HG02943 (cell line): Measurements from ENCODE around the gene ZNF394.
"Not testable (repeated sequence)": the region's sequence is repeated elsewhere in the genome, so short reads cannot be mapped to it uniquely, and the experiment has no call there.

ENCODE experiments used
- ATAC-seq: cut with Tn5 transposase; IDR thresholded peaks from one replicate; pipeline ENCODE4 v1.9.1; 2021; ENCODE audit warnings: mild to moderate bottlenecking, low read depth, moderate library complexity; ENCODE audit not compliant: unreplicated experiment

The ZNF394 gene

DNA sequence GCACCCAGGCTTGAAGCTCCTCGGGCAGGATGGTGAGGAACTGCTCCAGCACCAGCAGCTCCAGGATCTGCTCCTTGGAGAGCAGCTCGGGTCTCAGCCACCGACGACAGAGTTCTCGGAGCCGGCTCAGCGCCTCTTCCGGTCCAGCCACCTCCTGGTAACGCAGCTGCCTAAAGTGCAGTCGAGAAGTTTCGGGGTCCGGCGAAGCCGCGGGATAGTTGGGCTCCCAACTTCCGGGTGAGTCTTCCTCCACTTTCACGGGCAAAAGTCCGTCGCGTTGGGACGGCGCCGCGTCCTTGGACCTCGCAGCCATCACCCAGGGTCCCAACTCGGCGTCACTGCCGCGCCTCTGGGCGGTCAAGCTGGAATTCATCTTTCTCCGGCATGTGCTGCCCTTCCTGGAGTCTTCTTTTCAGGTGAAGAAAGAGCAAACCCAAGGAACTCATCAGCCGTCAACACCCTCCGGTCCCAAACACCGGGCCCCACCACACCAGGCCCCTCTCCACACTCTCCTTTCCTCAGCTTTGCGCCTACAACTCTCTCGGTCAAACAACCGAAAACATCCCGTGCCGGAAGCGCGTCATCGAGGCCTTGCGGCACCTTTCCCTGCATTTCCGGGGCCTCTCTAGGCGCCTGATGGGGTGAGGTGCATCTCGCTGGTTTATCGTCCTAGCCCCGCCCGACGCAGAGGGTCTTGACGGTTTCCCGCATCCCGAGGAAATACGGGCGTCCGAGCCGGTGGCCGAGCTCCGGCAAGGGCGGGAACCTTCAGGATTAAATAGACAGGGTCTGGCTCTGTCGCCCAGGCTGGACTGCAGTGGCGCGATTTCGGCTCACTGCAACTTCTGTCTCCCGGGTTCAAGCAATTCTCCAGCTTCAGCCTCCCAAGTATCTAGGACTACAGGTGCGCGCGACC is at the start of gene ZNF394:
ZNF394 (minus strand) TSS at position 561 of the 916 bp plus-strand sequence; CDS start at position 373, 188 bp downstream.
- peak; percentile 46 for ATAC-seq

DNA sequence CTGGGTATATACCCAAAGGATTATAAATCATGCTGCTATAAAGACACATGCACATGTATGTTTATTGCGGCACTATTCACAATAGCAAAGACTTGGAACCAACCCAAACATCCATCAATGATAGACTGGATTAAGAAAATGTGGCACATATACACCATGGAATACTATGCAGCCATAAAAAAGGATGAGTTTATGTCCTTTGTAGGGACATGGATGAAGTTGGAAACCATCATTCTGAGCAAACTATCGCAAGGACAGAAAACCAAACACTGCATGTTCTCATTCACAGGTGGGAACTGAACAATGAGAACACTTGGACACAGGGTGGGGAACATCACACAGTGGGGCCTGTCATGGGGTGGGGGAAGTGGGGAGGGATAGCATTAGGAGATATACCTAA is 49.5 kb upstream of the ZNF394 start:
- not testable (repeated sequence) for ATAC-seq

DNA sequence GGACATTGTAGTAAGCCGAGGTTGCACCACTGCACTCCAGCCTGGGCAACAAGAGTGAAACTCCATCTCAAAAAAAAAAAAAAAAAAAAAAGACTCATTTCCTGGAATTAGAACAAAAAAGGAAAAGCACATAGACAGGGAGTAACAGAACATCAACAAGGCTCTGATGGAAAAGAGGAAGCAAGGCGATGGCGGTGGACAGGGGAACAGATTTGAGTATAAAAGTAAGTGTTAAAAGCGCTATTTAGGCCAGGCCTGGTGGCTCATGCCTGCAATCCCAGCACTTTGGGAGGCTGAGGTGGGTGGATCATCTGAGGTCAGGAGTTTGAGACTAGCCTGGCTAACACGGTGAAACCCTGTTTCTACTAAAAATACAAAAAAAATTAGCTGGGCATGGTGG is 45.2 kb upstream of the ZNF394 start:
- not testable (repeated sequence) for ATAC-seq

DNA sequence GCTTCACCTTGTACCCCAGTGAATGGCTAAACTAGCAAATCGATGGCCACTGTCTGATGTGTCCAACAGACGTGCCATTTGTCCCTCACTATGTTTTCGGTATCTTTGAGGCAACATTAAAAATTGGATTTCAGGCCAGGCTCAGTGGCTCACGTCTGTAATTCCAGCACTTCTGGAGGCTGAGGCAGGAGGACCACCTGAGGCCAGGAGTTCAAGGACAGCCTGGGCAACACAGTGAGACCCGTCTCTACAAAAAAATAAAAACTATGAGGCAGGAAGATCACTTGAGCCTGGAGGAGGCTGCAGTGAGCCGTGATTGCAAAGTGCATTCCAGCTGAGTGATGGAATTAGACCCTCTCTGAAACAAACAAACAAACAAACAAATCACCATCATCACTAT is 43.8 kb upstream of the ZNF394 start:
- no peak for ATAC-seq

DNA sequence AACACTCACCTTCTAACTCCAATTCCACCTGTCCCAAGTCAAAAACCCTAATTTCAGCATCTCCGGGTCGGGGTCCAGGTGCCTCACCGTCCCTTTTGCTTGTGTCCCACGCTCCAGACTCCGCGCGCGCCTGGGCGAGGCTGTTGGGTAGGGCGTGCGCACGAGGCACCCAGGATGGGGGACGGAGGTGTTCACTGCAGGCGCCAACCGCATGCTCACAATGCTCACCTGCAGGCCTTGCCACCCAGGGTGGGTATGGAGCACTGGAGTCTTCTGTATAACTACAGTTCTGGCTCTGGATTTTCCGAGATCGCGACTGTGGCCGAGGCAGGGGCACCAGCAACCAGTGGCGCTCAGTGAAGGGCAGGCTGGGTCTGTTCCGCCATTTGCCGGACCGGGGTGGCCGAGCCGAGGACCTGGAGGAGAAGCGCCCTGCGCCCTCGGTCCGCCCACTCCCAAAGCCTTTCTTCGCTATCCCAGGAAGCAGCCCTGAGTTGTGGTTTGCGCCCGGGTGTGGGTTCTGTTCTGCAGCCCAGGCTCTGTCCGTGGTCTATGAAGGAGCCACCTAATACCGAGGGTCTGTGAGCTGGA is 43.1 kb upstream of the ZNF394 start:
- no peak for ATAC-seq

DNA sequence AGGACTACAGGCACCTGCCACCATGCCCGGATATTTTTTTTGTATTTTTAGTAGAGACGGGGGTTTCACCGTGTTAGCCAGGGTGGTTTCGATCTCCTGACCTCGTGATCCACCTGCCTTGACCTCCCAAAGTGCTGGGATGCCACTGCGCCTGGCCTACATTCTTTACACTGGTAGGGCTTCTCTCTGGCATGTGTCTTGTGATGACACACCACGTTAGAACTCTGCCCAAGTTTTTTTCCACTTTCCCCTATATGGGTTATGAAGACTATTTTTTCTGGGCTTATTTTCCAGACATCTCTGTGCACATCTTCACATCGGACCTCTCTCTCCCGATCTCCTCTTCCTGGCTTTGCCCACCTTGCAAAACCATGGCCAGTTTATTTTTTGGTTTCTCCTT is 41.1 kb upstream of the ZNF394 start:
- ATAC-seq = no peak

DNA sequence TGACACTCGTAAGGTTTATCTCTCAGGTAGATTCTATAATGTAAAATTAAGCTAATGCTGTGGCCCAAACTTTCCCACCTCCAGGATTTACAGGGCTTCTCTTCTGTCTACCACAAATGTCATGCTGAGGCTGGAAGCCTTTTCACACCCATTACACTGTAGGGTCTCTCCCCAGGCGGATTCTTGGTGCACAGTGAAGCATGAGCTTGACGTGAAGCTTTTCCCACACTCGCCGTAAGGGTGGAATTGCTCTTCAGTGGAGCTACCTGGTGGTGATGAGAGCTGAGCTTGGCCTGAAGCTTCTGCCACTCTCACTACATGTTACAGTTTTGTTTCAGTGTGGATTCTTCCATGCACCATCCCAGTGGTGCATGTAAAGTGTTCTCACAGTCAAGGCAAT is 40.5 kb upstream of the ZNF394 start:
- ATAC-seq = no peak

DNA sequence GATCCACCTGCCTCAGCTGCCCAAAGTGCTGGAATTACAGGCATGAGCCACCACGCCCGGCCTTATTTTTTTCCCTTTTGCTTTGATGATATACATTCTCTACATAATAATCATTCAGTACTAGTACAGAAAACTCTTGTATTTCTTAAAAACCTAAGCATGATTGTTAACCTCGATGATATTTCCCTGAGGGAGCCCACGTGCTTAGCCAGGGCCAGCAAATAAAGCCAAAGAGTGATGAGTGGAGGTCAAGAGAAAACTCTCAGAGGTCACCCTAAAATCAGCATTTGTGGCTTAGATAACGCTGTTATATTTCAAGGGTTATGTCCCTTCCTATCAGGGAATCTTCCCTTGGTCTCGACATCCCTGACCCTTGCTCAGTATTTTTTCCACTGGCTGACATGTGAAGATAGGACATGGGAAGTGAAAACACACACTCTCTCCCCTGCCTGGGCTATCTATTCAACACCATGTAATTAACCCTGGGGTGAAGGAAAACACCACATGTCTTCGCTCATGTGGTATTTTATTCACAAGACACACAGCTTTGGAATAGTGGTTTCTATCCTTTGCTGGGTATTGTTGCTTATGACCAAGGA is 39.2 kb upstream of the ZNF394 start:
- ATAC-seq = no peak

DNA sequence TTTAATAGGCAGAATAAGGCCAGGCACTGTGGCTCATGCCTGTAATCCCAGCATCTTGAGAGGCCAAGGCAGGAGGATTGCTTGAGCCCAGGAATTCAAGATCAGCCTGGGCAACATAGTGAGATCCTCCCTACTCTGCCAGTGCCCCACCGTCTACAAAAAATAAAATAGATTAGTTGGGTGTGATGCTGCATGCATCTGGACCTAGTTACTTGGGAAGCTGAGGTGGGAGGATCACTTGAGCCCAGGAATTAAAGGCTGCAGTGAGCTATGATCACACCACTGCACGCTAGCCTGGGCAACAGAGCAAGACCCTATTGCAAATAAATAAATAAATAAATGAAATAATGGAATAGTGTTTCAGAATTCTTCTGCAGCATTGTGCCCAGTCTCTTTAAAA is 35.6 kb upstream of the ZNF394 start:
- ATAC-seq = no peak

DNA sequence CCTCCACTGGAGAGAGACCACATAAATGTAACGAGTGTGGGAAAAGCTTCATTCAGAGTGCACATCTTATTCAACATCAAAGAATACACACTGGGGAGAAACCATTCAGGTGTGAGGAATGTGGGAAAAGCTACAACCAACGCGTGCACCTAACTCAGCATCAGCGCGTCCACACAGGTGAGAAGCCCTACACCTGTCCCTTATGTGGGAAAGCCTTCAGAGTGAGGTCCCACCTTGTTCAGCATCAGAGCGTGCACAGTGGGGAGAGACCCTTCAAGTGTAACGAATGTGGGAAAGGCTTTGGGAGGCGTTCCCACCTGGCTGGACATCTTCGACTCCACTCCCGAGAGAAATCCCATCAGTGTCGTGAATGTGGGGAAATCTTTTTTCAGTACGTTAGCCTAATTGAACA is 31.3 kb upstream of the ZNF394 start:
- no peak for ATAC-seq

DNA sequence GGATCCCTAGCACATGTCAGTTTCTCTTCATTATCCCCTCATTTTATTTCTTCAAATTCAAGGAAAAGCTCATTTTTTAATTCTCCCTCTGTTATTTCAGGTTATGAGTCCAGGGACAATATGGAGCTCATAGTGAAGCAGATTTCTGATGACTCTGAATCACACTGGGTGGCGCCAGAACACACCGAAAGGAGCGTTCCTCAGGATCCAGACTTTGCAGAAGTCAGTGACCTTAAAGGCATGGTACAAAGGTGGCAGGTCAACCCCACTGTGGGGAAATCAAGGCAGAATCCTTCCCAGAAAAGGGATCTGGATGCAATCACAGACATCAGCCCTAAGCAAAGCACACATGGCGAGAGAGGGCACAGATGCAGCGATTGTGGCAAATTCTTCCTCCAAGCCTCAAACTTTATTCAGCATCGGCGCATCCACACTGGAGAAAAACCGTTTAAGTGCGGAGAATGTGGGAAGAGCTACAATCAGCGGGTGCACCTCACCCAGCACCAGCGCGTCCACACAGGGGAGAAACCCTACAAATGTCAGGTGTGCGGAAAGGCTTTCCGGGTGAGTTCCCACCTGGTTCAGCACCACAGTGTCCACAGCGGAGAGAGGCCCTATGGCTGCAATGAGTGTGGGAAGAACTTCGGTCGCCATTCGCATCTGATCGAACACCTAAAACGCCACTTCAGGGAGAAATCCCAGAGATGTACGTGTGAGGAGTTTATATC is 25.8 kb upstream of the ZNF394 start:
- no peak for ATAC-seq

DNA sequence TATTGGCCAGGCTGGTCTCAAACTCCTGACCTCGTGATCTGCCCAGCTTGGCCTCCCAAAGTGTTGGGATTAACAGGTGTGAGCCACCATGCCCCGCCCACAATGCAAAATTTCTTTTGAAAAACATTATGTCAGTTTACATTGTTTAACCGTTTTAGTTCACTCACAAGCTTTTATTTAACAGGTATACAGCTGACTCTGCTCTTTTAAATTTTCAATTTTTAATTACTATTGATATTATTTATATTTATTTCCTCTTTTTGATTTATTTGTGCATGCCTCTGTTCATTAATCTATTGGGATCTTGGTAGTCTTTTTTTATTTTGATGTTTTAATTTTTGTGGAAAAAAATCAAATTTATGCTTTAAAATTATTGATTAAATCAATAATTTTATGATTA is 21.3 kb upstream of the ZNF394 start:
- ATAC-seq = no peak

DNA sequence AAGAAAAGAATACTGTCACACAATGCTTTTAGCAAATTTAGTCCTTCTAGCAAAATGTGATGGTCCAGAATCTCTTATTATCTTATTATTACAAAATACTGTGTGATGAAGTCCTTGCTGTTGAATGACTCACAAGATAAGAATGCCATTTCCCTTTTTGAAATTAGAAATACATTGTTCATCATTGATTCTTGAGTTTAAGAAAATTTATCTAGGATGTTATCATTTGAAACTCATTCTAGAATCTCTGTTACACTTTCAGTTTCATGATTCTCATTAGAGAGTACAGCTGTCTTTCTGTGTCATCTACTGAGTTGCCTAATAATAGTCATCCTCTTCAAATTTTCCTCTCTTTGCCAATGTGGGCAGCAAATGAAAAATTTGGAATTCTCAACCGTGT is 14.0 kb upstream of the ZNF394 start:
- no peak for ATAC-seq

DNA sequence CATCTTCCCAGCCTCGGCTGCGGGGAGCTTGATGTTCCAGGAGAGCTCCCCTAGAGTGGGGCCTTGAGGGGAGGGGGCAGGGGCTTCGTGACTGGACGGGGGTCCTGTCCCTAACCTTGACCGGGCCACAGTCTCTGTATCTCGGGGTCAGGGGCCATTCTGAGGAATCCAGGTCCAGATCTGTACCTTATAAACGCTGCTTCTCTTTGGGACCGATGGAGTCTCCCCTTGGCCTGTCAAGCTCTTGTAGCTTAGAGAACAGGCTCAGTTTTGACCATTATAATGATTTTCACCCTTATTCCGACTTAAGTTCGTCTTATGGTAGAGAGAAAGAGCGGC is 5.2 kb upstream of the ZNF394 start:
- peak; percentile 13 for ATAC-seq

DNA sequence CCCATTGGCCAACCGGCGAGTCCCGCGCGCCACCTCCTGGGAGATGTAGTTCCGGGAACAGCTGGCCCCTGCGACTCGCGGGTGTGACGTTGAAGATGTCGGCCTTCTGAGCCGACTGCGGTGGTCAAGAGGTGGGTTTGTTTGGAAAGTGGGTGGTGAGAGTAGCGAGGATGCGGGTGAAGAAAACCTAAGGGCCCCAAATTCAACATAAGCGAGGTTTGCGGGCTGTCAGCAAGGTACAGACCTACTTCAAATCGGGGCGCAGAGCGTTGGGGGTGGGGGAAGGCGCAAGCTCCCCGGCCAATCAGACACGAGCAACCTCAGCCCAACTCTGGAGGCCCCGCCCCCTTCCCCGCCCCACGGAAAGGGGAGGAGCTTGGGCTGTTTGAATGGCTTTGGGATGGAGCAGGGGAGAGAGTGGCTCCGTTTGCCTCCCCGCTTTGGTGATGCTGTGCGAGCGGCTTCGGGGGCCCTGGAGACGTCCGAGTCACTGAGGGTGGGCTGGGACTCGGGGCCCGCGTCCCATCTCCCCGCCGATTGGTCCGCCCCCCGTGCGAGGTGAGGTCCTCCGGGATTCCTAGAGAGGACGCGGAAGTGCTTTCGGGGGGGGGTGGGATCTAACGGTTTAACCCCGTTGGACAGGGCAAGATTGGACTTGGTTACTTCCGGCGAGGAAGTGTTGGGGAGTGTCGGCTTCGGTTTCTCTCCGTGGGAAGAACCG is 4.7 kb upstream of the ZNF394 start, which contains the start of gene ZKSCAN5:
ZKSCAN5 (plus strand) TSS at position 60 of the 721 bp plus-strand sequence. CDS start 1,383 bp downstream, outside the sequence.
- ATAC-seq = peak; percentile 73

DNA sequence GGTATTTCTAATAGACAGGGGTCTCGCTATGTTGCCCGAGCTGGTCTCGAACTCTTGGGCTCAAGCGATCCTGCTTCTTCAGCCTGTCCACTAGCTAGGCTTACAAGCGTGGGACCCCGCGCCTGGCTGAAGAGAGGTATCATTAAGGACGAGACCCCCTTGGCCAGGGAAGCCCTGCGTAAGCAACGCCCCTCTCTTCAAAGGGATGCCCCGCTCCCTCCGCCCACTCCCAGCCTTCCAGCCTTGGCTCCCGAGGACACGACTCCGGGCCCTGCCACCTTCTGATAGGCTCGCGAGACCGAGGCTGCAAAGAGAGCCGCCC is 4.2 kb upstream of the ZNF394 start:
- ATAC-seq = no peak

DNA sequence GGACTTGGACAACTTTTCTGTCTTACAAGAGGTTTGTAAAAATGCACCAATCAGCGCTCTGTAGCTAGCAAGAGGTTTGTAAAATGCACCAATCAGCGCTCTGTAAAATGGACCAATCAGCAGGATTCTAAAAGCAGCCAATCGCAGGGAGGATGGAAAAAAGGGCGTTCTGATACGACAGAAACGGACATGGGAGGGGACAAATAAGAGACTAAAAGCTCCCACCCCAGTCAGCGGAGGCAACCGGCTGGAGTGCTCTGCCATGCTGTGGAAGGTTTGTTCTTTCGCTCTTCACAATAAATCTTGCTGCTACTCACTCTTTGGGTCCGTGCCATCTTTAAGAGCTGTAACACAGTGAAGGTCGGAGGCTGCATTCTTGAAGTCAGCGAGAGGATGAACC is 1.2 kb upstream of the ZNF394 start:
- ATAC-seq = not testable (repeated sequence)

DNA sequence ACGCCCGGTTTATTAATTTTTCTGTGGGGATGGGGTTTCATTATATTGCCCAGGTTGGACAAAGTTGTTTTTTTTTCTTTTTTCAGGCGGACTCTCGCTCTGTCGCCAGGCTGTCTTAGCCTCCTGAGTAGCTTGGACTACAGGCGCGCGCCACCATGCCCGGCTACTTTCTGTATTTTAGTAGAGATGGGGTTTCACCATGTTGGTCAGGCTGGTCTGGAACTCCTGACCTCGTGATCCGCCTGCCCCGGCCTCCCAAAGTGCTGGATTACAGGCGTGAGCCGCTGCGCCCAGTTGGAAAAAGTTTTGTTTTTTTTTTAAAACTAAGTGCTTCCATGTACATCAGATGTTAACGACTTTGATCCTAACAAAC is 542 bp upstream of the ZNF394 start:
- no peak for ATAC-seq

DNA sequence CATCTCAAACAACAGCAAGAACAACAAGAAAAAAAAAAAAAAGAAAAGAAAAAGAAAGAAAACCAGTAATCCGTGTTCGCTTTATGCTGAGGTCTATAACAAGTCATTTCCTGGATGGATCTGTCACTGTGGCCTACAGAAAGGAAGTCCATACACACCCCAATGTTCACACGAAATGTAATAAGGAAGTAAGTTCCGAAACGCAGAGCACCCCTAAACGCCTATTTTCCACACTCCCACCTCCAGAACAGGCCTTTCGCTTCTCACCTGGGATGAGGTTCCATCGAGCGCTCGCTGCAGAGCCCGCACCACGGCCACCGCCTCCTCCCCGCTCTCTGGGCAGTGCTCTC is 735 bp downstream of the ZNF394 start:
- ATAC-seq = no peak

DNA sequence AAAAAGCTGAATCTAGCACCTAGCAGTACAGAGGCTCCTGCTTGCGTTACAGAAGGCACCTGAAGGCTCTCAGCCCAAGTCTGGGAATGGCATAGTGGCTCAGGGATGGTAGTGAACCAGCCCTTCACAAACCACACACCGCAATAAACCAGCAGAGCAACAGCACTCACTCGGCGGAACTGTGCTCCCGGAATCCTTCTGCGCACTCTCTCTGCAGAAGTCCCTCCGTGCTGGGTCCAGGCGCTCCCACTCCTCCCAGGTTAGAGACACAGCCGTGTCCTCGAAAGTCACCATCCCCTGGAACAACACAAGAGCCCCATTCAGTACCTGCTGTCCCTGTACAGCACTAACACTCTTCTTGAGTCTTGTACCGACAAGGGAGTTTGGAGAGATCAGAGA is 1.5 kb downstream of the ZNF394 start:
- no peak for ATAC-seq
